HepG2 (cell line): ENCODE results near the gene PALM3. TPM values are rescaled to one million over a fixed set of nuclear protein-coding genes. Genes with fewer than 3 reads are reported as not detected.

Source experiments
- KDM5B ChIP-seq: sonication (generic); formaldehyde crosslinking; IDR thresholded peaks from 2 replicates; pipeline ENCODE4 v1.4.0; 2020; ENCODE audit warnings: missing genetic modification reagents, mild to moderate bottlenecking, borderline replicate concordance
- MAF1 ChIP-seq: sonication (generic); formaldehyde crosslinking; IDR thresholded peaks from 2 replicates; pipeline ENCODE4 v1.5.0; 2020; ENCODE audit warnings: missing genetic modification reagents, borderline replicate concordance
- RXRB ChIP-seq: IDR thresholded peaks from 2 replicates; pipeline ENCODE4 v1.6.1; 2016; ENCODE audit warnings: borderline replicate concordance, missing genetic modification reagents, missing compliant biosample characterization
- U2AF2 ChIP-seq: fragments of 200-400 bp; formaldehyde crosslinking; IDR thresholded peaks from 2 replicates; pipeline ENCODE4 v1.6.1; 2017; ENCODE audit warnings: low read depth, mild to moderate bottlenecking, low read length
- YEATS2 ChIP-seq: sonication (generic); formaldehyde crosslinking; IDR thresholded peaks from 2 replicates; pipeline ENCODE4 v1.4.0; 2020; ENCODE audit warnings: missing genetic modification reagents, borderline replicate concordance
- ZMAT3 ChIP-seq: sonication (generic); formaldehyde crosslinking; conservative IDR thresholded peaks from 2 replicates; pipeline ENCODE4 v1.7.0; 2021; ENCODE audit warnings: missing genetic modification reagents
- ZNF30 ChIP-seq: sonication (generic); formaldehyde crosslinking; IDR thresholded peaks from 2 replicates; pipeline ENCODE4 v1.5.0; 2020; ENCODE audit warnings: mild to moderate bottlenecking, missing genetic modification reagents
- ZNF615 ChIP-seq: sonication (generic); formaldehyde crosslinking; IDR thresholded peaks from 2 replicates; pipeline ENCODE4 v1.5.0; 2020; ENCODE audit warnings: mild to moderate bottlenecking, missing genetic modification reagents, borderline replicate concordance
- polyA plus RNA-seq, 8 experiments: library from polyadenylated mRNA; depleted of rRNA in 3 of 8; stranded (reverse) in 7 of 8; unstranded in 1 of 8; fragments of >200 nt; fragmentation: Illumina TruSeq in 4 of 8; extraction: Trizol in 4 of 8; gene quantifications; 2 replicates each; pipeline versions ENCODE4 v1.2.1 to v1.2.3, GENCODE V29; 2011 to 2016; ENCODE audit warnings: low read depth in 4 of 8, missing spikeins in 1 of 8, mixed read lengths in 1 of 8; ENCODE audit not compliant: insufficient read depth in 1 of 8
- total RNA-seq, 5 experiments: library from RNA; depleted of rRNA; stranded (reverse); fragments of >200 nt; fragmentation: Illumina TruSeq; extraction: Trizol; gene quantifications; 2 replicates each; pipeline ENCODE4 v1.2.3, GENCODE V29; 2016; ENCODE audit warnings: low read depth in 1 of 5
- TF ChIP-seq, protein P1 (sequence below): IDR thresholded peaks from 2 replicates; pipeline ENCODE4 v1.6.1; 2016; ENCODE audit warnings: low read depth, missing genetic modification reagents, missing compliant biosample characterization
- TF ChIP-seq, protein P2 (sequence below): sonication (generic); formaldehyde crosslinking; IDR thresholded peaks from 2 replicates; pipeline ENCODE4 v1.9.0; 2021; ENCODE audit warnings: missing genetic modification reagents, borderline replicate concordance
- TF ChIP-seq, protein P3 (sequence below): sonication (generic); formaldehyde crosslinking; IDR thresholded peaks from 2 replicates; pipeline ENCODE4 v1.4.0; 2020; ENCODE audit warnings: mild to moderate bottlenecking, missing genetic modification reagents
- TF ChIP-seq, protein P4 (sequence below): IDR thresholded peaks from 2 replicates; pipeline ENCODE4 v1.6.1; 2016; ENCODE audit warnings: missing compliant biosample characterization, missing genetic modification reagents, borderline replicate concordance
- TF ChIP-seq, protein P5 (sequence below), 2 experiments: sonication (generic) in 1 of 2; formaldehyde crosslinking in 1 of 2; IDR thresholded peaks; 2 replicates each; pipeline versions ENCODE4 v1.4.0 to v1.6.1; 2018 to 2020; ENCODE audit warnings: missing genetic modification reagents in 2 of 2, borderline replicate concordance in 1 of 2, low read depth in 1 of 2, mild to moderate bottlenecking in 1 of 2, missing biosample characterization in 1 of 2

PALM3 gene
- total and polyA plus RNA-seq, 2 of the 13 experiments (the other 11 are each of a cell fraction or from before 2014, with no cell fraction given) = 0.79 to 2.4 TPM

DNA sequence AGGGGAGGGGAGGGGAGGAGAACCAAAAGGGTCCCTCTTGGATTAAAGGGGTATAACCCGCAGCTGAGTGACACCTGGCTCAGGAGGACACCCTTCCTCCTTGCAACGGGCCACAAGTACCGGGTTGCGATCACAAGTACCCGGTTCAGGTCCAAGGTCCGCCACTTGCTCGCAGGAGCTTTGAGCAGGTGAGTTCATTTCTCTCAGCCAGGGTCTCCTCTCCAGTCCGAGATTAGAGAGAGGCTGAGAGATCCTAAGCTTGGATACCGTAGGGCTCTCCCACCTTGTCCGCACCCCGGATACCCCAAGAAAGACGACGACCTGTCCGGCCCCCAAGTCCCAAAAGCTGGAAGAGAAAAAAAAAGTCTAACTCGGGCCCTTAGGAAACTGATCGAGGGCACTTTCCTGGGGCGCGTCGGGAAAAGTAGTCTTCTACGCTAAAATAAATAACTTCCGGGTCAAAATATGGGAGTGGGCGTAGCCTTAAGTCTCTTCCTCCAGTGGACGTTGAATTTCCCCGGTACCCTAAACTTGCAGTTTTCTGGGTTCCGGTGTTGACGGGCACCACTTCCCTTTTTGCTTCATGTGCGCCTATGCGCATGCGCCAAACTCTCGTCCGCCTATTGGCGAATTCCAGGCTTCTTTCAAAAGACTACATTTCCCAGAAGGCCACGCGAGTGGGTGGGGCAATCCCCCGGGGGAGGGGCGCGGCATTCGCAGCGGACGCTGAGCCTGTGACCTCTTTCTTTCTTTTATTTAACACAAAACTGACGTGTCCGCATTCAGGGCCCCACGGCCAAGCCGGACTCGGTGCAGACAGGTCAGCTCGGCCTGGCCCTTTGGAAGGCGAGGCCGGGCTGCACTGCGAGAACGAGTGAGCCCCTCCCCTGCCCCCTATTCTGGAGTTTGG lies 19.3 kb upstream of the PALM3 start (continued):
- TF ChIP-seq, protein P1, sequence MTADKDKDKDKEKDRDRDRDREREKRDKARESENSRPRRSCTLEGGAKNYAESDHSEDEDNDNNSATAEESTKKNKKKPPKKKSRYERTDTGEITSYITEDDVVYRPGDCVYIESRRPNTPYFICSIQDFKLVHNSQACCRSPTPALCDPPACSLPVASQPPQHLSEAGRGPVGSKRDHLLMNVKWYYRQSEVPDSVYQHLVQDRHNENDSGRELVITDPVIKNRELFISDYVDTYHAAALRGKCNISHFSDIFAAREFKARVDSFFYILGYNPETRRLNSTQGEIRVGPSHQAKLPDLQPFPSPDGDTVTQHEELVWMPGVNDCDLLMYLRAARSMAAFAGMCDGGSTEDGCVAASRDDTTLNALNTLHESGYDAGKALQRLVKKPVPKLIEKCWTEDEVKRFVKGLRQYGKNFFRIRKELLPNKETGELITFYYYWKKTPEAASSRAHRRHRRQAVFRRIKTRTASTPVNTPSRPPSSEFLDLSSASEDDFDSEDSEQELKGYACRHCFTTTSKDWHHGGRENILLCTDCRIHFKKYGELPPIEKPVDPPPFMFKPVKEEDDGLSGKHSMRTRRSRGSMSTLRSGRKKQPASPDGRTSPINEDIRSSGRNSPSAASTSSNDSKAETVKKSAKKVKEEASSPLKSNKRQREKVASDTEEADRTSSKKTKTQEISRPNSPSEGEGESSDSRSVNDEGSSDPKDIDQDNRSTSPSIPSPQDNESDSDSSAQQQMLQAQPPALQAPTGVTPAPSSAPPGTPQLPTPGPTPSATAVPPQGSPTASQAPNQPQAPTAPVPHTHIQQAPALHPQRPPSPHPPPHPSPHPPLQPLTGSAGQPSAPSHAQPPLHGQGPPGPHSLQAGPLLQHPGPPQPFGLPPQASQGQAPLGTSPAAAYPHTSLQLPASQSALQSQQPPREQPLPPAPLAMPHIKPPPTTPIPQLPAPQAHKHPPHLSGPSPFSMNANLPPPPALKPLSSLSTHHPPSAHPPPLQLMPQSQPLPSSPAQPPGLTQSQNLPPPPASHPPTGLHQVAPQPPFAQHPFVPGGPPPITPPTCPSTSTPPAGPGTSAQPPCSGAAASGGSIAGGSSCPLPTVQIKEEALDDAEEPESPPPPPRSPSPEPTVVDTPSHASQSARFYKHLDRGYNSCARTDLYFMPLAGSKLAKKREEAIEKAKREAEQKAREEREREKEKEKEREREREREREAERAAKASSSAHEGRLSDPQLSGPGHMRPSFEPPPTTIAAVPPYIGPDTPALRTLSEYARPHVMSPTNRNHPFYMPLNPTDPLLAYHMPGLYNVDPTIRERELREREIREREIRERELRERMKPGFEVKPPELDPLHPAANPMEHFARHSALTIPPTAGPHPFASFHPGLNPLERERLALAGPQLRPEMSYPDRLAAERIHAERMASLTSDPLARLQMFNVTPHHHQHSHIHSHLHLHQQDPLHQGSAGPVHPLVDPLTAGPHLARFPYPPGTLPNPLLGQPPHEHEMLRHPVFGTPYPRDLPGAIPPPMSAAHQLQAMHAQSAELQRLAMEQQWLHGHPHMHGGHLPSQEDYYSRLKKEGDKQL (CRISPR knock-in tag) = no peak
- TF ChIP-seq U2AF2 = no peak
- TF ChIP-seq RXRB (CRISPR knock-in tag) = peak; percentile 36; the same call in 1 of the 2 replicates
- 0 out of 2 replicates have a peak, but pooled peaks have one; percentile 17 for TF ChIP-seq KDM5B (CRISPR knock-in tag)
- no peak for TF ChIP-seq ZNF30
- TF ChIP-seq, protein P2, sequence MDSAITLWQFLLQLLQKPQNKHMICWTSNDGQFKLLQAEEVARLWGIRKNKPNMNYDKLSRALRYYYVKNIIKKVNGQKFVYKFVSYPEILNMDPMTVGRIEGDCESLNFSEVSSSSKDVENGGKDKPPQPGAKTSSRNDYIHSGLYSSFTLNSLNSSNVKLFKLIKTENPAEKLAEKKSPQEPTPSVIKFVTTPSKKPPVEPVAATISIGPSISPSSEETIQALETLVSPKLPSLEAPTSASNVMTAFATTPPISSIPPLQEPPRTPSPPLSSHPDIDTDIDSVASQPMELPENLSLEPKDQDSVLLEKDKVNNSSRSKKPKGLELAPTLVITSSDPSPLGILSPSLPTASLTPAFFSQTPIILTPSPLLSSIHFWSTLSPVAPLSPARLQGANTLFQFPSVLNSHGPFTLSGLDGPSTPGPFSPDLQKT (CRISPR knock-in tag) = no peak
- TF ChIP-seq, protein P3, sequence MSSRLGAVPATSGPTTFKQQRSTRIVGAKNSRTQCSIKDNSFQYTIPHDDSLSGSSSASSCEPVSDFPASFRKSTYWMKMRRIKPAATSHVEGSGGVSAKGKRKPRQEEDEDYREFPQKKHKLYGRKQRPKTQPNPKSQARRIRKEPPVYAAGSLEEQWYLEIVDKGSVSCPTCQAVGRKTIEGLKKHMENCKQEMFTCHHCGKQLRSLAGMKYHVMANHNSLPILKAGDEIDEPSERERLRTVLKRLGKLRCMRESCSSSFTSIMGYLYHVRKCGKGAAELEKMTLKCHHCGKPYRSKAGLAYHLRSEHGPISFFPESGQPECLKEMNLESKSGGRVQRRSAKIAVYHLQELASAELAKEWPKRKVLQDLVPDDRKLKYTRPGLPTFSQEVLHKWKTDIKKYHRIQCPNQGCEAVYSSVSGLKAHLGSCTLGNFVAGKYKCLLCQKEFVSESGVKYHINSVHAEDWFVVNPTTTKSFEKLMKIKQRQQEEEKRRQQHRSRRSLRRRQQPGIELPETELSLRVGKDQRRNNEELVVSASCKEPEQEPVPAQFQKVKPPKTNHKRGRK (CRISPR knock-in tag) = no peak
- TF ChIP-seq, protein P4, sequence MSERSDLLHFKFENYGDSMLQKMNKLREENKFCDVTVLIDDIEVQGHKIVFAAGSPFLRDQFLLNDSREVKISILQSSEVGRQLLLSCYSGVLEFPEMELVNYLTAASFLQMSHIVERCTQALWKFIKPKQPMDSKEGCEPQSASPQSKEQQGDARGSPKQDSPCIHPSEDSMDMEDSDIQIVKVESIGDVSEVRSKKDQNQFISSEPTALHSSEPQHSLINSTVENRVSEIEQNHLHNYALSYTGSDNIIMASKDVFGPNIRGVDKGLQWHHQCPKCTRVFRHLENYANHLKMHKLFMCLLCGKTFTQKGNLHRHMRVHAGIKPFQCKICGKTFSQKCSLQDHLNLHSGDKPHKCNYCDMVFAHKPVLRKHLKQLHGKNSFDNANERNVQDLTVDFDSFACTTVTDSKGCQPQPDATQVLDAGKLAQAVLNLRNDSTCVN (CRISPR knock-in tag) = peak; percentile 74; the same call in 1 of the 2 replicates
- peak; percentile 86; the same call in 1 of the 2 replicates for TF ChIP-seq ZNF615 (CRISPR knock-in tag)
- TF ChIP-seq YEATS2 (CRISPR knock-in tag) = peak; percentile 69; the same call in 1 of the 2 replicates
- TF ChIP-seq, protein P5, sequence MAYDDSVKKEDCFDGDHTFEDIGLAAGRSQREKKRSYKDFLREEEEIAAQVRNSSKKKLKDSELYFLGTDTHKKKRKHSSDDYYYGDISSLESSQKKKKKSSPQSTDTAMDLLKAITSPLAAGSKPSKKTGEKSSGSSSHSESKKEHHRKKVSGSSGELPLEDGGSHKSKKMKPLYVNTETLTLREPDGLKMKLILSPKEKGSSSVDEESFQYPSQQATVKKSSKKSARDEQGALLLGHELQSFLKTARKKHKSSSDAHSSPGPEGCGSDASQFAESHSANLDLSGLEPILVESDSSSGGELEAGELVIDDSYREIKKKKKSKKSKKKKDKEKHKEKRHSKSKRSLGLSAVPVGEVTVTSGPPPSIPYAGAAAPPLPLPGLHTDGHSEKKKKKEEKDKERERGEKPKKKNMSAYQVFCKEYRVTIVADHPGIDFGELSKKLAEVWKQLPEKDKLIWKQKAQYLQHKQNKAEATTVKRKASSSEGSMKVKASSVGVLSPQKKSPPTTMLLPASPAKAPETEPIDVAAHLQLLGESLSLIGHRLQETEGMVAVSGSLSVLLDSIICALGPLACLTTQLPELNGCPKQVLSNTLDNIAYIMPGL (CRISPR knock-in tag; IDR thresholded peaks at IDR 0.05; ENCODE audit: borderline replicate concordance in 1 of 2, low read depth in 1 of 2) = peak in 1 of 2 experiments; percentile 11; a peak in 2 of 4 replicates
- TF ChIP-seq ZMAT3 (CRISPR knock-in tag) = no peak; the same call in 1 of the 2 replicates
- TF ChIP-seq MAF1 (CRISPR knock-in tag) = no peak
